Glutamatergic neuron (in vitro differentiated cells): ENCODE results near the gene MPP4. TPM values are rescaled to one million over a fixed set of nuclear protein-coding genes. Genes with fewer than 3 reads are reported as not detected.

Source experiments
- DNase-seq: peaks from one replicate; pipeline ENCODE4 v3.0.0; 2022
- H3K27ac Mint-ChIP-seq: one replicate; pipeline ENCODE4 v1.8.0; 2020; ENCODE audit warnings: mild to moderate bottlenecking, mixed read lengths, inconsistent platforms; ENCODE audit not compliant: unreplicated experiment
- H3K27me3 Mint-ChIP-seq: one replicate; pipeline ENCODE4 v1.8.0; 2020; ENCODE audit warnings: mild to moderate bottlenecking, moderate library complexity, mixed read lengths, inconsistent platforms; ENCODE audit not compliant: unreplicated experiment
- H3K36me3 Mint-ChIP-seq: one replicate; pipeline ENCODE4 v1.8.0; 2020; ENCODE audit warnings: mild to moderate bottlenecking, mixed read lengths, inconsistent platforms; ENCODE audit not compliant: unreplicated experiment
- H3K4me1 Mint-ChIP-seq: one replicate; pipeline ENCODE4 v1.8.0; 2020; ENCODE audit warnings: mild to moderate bottlenecking, low read depth, mixed read lengths, inconsistent platforms; ENCODE audit not compliant: unreplicated experiment
- H3K4me3 Mint-ChIP-seq: one replicate; pipeline ENCODE4 v1.8.0; 2020; ENCODE audit warnings: mild to moderate bottlenecking, mixed read lengths, inconsistent platforms; ENCODE audit not compliant: unreplicated experiment
- H3K9me3 Mint-ChIP-seq: one replicate; pipeline ENCODE4 v1.8.0; 2020; ENCODE audit warnings: mild to moderate bottlenecking, moderate library complexity, mixed read lengths, inconsistent platforms; ENCODE audit not compliant: unreplicated experiment
- total RNA-seq: library from RNA; stranded (reverse); fragmentation: NEBNext Ultra II Directional; extraction: Animal tissue kit (Norgen Biotek cat#: 25700); gene quantifications from one replicate; pipeline ENCODE4 v1.2.1, GENCODE V29; 2021; ENCODE audit not compliant: unreplicated experiment
- TF ChIP-seq, protein P1 (sequence below): fragments of 200-600 bp; sonication (generic); IDR thresholded peaks from one replicate; pipeline ENCODE4 v1.5.0; 2021; ENCODE audit not compliant: partially characterized antibody, unreplicated experiment

MPP4 gene
- total RNA-seq, 1 donor from 2014 or later = 0.25 TPM

DNA sequence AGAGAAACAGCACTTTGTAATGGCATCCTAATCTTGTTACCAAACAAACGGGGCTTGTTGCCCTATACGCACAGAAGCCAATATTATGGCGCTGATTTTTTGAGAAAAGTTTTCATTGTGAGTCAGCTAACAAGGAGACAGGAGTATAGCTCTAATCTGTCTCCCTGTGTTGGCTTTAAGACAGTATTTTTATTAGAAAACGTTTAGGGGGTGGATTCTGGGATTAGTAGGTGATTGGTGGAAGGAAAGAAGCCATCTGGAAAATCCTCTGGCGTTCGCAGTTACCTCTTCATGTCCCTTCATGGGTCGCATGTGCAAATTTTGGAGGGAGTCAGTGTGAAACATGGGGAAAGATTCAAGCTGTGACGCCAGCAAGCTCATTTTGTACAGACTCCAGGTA is 54.4 kb downstream of the MPP4 start:
- peaks cover 5% of the 10 kb centered on the region for H3K4me1 Mint-ChIP-seq
- H3K36me3 Mint-ChIP-seq = no peaks in the 10 kb centered on the region
- H3K9me3 Mint-ChIP-seq = peaks cover 6% of the 10 kb centered on the region
- peak overlapping the region; percentile 31 for H3K4me3 Mint-ChIP-seq
- peaks cover 9% of the 10 kb centered on the region for H3K27me3 Mint-ChIP-seq
- no peak overlapping the region for H3K27ac Mint-ChIP-seq
- TF ChIP-seq, protein P1, sequence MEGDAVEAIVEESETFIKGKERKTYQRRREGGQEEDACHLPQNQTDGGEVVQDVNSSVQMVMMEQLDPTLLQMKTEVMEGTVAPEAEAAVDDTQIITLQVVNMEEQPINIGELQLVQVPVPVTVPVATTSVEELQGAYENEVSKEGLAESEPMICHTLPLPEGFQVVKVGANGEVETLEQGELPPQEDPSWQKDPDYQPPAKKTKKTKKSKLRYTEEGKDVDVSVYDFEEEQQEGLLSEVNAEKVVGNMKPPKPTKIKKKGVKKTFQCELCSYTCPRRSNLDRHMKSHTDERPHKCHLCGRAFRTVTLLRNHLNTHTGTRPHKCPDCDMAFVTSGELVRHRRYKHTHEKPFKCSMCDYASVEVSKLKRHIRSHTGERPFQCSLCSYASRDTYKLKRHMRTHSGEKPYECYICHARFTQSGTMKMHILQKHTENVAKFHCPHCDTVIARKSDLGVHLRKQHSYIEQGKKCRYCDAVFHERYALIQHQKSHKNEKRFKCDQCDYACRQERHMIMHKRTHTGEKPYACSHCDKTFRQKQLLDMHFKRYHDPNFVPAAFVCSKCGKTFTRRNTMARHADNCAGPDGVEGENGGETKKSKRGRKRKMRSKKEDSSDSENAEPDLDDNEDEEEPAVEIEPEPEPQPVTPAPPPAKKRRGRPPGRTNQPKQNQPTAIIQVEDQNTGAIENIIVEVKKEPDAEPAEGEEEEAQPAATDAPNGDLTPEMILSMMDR = no peak
- DNase-seq = no peak

DNA sequence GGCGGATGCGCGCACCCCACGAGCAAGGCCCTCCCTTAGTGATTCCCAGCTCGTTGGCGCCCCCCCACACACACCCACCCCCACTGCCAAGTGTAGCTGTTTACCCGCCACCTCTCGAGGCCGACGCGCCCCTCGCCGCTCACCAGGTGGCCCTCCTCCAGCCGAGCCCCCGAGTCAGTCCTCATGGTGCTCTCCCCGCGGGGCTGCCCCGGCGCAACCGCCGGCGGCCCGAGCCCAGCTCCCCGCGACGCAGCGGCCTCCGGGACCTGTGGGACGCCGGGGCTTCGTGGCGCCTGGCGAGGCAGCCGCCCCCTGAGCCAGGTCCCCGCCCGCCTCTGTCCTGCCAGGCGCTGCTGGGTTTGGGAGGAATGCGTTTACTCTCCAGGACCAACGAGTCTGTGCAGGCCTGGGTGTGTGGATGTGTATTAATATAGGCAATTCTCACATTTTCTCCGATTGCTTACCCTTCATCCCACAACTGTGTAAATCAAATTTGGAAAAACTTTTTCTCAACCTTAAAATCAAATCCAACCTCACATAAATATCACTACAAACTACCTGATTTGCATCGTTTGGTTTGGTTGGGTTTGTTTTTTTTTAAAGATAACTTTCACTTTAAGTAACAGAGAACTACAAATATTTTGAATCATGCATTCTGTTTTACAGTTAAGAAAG is 55.1 kb downstream of the MPP4 start, which contains the start of gene TMEM237:
Gene TMEM237, minus strand, starts transcription at position 288 of the 675 bp plus-strand sequence. Its CDS starts 103 bp downstream, at position 185.
- H3K27me3 Mint-ChIP-seq = peaks cover 9% of the 10 kb centered on the region
- TF ChIP-seq, protein P1 = no peak
- no peaks in the 10 kb centered on the region for H3K36me3 Mint-ChIP-seq
- DNase-seq = peak; percentile 55
- H3K9me3 Mint-ChIP-seq = peaks cover 6% of the 10 kb centered on the region
- H3K27ac Mint-ChIP-seq = peak within 1 kb of the TSS; percentile 98
- peaks cover 5% of the 10 kb centered on the region for H3K4me1 Mint-ChIP-seq
- peak within 1 kb of the TSS; percentile 97 for H3K4me3 Mint-ChIP-seq

DNA sequence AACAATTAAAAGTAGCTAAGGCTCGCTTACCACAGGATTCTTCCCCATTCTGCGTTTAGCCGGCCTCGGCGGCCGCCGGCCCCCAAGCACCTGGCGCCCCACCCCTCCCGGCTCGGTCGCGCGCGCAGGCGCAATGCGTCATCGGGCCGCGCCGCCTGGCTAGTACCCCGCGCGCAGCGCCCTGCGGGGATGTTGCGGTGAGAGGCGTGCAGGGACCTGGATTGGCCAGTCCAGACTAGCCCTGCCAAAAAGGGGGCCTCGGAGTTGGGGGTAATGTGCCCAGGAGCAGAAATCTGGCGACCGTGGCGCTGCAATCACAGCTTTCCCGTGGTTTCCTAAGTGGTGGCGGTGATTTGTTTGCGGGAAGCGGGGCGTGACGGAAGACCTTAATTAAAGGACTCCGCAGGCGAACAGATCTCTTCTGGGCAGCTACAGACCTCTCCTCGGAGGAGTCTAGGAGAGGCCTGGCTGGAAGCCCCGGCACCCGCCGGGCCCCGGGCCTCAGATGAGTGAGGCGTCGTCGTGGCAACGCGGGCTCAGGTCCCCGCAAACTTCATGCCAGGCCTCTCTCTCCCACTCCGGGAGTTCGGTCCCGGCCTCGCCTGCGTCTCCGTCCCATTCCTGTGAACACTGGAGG is 55.7 kb downstream of the MPP4 start:
- H3K36me3 Mint-ChIP-seq = no peaks in the 10 kb centered on the region
- DNase-seq = peak; percentile 95
- TF ChIP-seq, protein P1 = no peak
- peaks cover 5% of the 10 kb centered on the region for H3K4me1 Mint-ChIP-seq
- peak overlapping the region; percentile 97 for H3K4me3 Mint-ChIP-seq
- H3K27me3 Mint-ChIP-seq = peaks cover 9% of the 10 kb centered on the region
- H3K9me3 Mint-ChIP-seq = peaks cover 6% of the 10 kb centered on the region
- peak overlapping the region; percentile 98 for H3K27ac Mint-ChIP-seq

DNA sequence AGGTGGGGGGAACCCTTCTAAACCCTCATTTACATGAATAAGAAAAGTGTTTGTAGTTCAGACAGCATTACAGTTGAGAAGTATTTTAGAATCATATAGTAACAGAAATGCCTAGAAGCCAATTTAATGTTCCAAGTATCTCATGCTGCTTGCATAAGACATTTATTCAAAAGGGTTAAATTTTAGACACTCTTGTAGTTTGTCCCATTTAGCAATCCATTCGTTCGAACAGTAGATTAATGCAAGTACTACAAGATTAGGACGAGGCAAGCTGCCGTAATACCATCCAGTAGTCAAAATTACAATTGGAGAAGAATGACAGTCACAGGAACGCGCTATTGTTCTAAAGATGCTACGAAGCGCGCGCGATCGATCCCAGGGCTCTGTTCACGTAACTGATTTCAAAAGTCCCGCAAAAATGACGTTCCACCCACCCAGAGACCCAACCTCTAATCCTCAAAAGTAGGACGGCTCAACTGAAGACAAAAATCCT is 56.3 kb downstream of the MPP4 start:
- peaks cover 5% of the 10 kb centered on the region for H3K4me1 Mint-ChIP-seq
- peaks cover 9% of the 10 kb centered on the region for H3K27me3 Mint-ChIP-seq
- DNase-seq = no peak
- peak overlapping the region; percentile 98 for H3K27ac Mint-ChIP-seq
- TF ChIP-seq, protein P1 = no peak
- H3K9me3 Mint-ChIP-seq = peaks cover 6% of the 10 kb centered on the region
- peak overlapping the region; percentile 97 for H3K4me3 Mint-ChIP-seq
- H3K36me3 Mint-ChIP-seq = no peaks in the 10 kb centered on the region

DNA sequence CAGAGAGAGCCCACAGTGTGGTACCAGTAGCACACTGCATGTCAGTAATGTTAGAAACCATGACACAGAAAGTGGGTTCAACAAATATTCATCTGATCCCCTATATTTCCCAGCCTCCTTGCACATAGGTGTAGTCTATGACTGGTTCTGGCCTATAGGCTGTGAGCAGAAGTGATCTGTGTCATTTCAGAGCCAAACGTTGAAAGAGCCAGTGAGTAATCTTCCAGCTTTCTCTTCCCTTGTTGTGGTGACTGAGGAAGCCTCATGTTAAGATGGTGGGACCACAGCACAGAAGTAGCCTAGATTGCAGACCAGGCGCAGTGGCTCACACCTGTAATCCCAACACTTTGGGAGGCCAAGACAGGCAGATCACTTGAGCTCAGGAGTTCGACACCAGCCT is 59.2 kb downstream of the MPP4 start:
- Mint-ChIP-seq H3K9me3 (peaks cover 7% of the 10 kb centered on the region), H3K36me3 (no peaks in the 10 kb centered on the region), H3K27ac (no peak overlapping the region), H3K27me3 (peaks cover 9% of the 10 kb centered on the region), H3K4me1 (peaks cover 5% of the 10 kb centered on the region), H3K4me3 (no peak overlapping the region)
- TF ChIP-seq, protein P1 = no peak
- DNase-seq = no peak
